Mucosa of rectum (tissue), 2 donors: ENCODE results near the gene ARAF.

ENCODE experiments used
- H3K27ac ChIP-seq, 2 donors: one replicate each; pipeline ENCODE4 v1.7.0; 2013; ENCODE audit warnings: inconsistent platforms in 2 of 2, low read depth in 2 of 2, low read length in 2 of 2
- H3K27me3 ChIP-seq, 2 donors: one replicate each; pipeline ENCODE4 v1.7.0; 2013; ENCODE audit warnings: low read length in 2 of 2; ENCODE audit not compliant: control insufficient read depth in 2 of 2, insufficient read depth in 2 of 2
- H3K36me3 ChIP-seq, 2 donors: one replicate each; pipeline ENCODE4 v1.7.0; 2013; ENCODE audit warnings: low read length in 2 of 2; ENCODE audit not compliant: control insufficient read depth in 2 of 2, insufficient read depth in 2 of 2
- H3K4me1 ChIP-seq, 2 donors: one replicate each; pipeline ENCODE4 v1.7.0; 2013; ENCODE audit warnings: low read length in 2 of 2, mild to moderate bottlenecking in 1 of 2; ENCODE audit not compliant: control insufficient read depth in 2 of 2, insufficient read depth in 2 of 2
- H3K4me3 ChIP-seq, 2 donors: one replicate each; pipeline ENCODE4 v1.7.0; 2013; ENCODE audit warnings: low read length in 2 of 2
- H3K9ac ChIP-seq, 2 donors: one replicate each; pipeline ENCODE4 v1.7.0; 2013; ENCODE audit warnings: low read length in 2 of 2, low read depth in 1 of 2, mild to moderate bottlenecking in 1 of 2
- H3K9me3 ChIP-seq, 2 donors: one replicate each; pipeline ENCODE4 v1.7.0; 2013; ENCODE audit warnings: low read length in 2 of 2; ENCODE audit not compliant: control insufficient read depth in 2 of 2
- donor health status: healthy.
- donor health status: Normal muscosa, but diverticular disease.

ARAF gene

GRCh38 chrX:47563801-47564315 is 2.9 kb downstream of the ARAF start:
- H3K9me3 ChIP-seq = no peaks in the 10 kb centered on the region

GRCh38 chrX:47564438-47565085 is 3.6 kb downstream of the ARAF start:
- Histone ChIP-seq H3K36me3 (peaks cover 40 to 45% of the 10 kb centered on the region in 2 donors), H3K27ac (no peak overlapping the region), H3K27me3 (no peaks in the 10 kb centered on the region), H3K4me3 (no peak overlapping the region), H3K9me3 (no peaks in the 10 kb centered on the region), H3K9ac (no peak overlapping the region), H3K4me1 (peaks cover 7 to 8% of the 10 kb centered on the region in 2 donors)

More at GRCh38 chrX:47563801-47564315, 2.9 kb downstream of the ARAF start:
- H3K36me3 ChIP-seq = peaks cover 40 to 42% of the 10 kb centered on the region in 2 donors
- no peak overlapping the region for H3K27ac ChIP-seq
- H3K27me3 ChIP-seq = no peaks in the 10 kb centered on the region
- no peak overlapping the region for H3K4me3 ChIP-seq
- H3K9ac ChIP-seq = no peak overlapping the region
- peaks cover 7 to 8% of the 10 kb centered on the region in 2 donors for H3K4me1 ChIP-seq

GRCh38 chrX:47566841-47567240 is 5.8 kb downstream of the ARAF start:
- no peak overlapping the region for H3K27ac ChIP-seq
- H3K9me3 ChIP-seq = no peaks in the 10 kb centered on the region
- H3K9ac ChIP-seq = no peak overlapping the region
- no peaks in the 10 kb centered on the region for H3K27me3 ChIP-seq
- peaks cover 40 to 56% of the 10 kb centered on the region in 2 donors for H3K36me3 ChIP-seq
- peaks cover 2 to 7% of the 10 kb centered on the region in 2 donors for H3K4me1 ChIP-seq
- H3K4me3 ChIP-seq = no peak overlapping the region

- H3K4me3 ChIP-seq = no peak overlapping the region
- no peaks in the 10 kb centered on the region for H3K27me3 ChIP-seq
- no peaks in the 10 kb centered on the region for H3K4me1 ChIP-seq
- peaks cover 33 to 50% of the 10 kb centered on the region in 2 donors for H3K36me3 ChIP-seq
- no peak overlapping the region for H3K27ac ChIP-seq
- H3K9me3 ChIP-seq = no peaks in the 10 kb centered on the region
- H3K9ac ChIP-seq = no peak overlapping the region
Measured at GRCh38 chrX:47568656-47569295, 7.8 kb downstream of the ARAF start.

- Histone ChIP-seq H3K27me3 (no peaks in the 10 kb centered on the region), H3K27ac (no peak overlapping the region), H3K4me1 (no peaks in the 10 kb centered on the region), H3K9me3 (no peaks in the 10 kb centered on the region), H3K4me3 (no peak overlapping the region), H3K9ac (no peak overlapping the region), H3K36me3 (peaks cover 22 to 35% of the 10 kb centered on the region in 2 donors)
Measured at GRCh38 chrX:47570794-47571193, 9.8 kb downstream of the ARAF start.

- Histone ChIP-seq H3K4me1 (no peaks in the 10 kb centered on the region), H3K4me3 (no peak overlapping the region), H3K36me3 (peaks cover 21 to 32% of the 10 kb centered on the region in 2 donors), H3K9ac (no peak overlapping the region), H3K27me3 (no peaks in the 10 kb centered on the region), H3K9me3 (no peaks in the 10 kb centered on the region), H3K27ac (no peak overlapping the region)
Measured at GRCh38 chrX:47571215-47571614, 10.2 kb downstream of the ARAF start.

GRCh38 chrX:47571896-47572295 is 10.9 kb downstream of the ARAF start:
- H3K4me1 ChIP-seq = no peaks in the 10 kb centered on the region
- H3K9ac ChIP-seq = no peak overlapping the region
- no peaks in the 10 kb centered on the region for H3K27me3 ChIP-seq
- no peak overlapping the region for H3K27ac ChIP-seq
- H3K4me3 ChIP-seq = no peak overlapping the region
- no peaks in the 10 kb centered on the region for H3K9me3 ChIP-seq
- peaks cover 16 to 26% of the 10 kb centered on the region in 2 donors for H3K36me3 ChIP-seq

- Histone ChIP-seq H3K36me3 (peaks cover 9 to 21% of the 10 kb centered on the region in 2 donors), H3K4me1 (no peaks in the 10 kb centered on the region), H3K9ac (no peak overlapping the region), H3K27me3 (no peaks in the 10 kb centered on the region), H3K27ac (peak overlapping the region; percentile 3 to 9), H3K4me3 (no peak overlapping the region), H3K9me3 (no peaks in the 10 kb centered on the region)
Measured at GRCh38 chrX:47572773-47573340, 11.9 kb downstream of the ARAF start.

GRCh38 chrX:47573341-47574075 is 12.5 kb downstream of the ARAF start:
- Histone ChIP-seq H3K27me3 (no peaks in the 10 kb centered on the region), H3K27ac (peak overlapping the region; percentile 48 to 57), H3K4me1 (no peaks in the 10 kb centered on the region), H3K9ac (peak overlapping the region; percentile 32 to 47), H3K9me3 (no peaks in the 10 kb centered on the region), H3K36me3 (peaks cover 4 to 16% of the 10 kb centered on the region in 2 donors), H3K4me3 (no peak overlapping the region)
